ENCODE data around the gene OVAAL. TPM values are rescaled to one million over a fixed set of nuclear protein-coding genes. Genes with fewer than 3 reads are reported as not detected.

Gene OVAAL
- total and polyA plus RNA-seq, 10 of the 15 experiments (the other 5 are each of a cell fraction or from before 2014, with no cell fraction given) = 0.04 to 0.33 (median 0.06) TPM; not detected in 7

GRCh38 chr1:180584869-180585268, 26.1 kb downstream of the OVAAL start (continued):
- TF ChIP-seq CTCF (IDR thresholded peaks at IDR 0.05 in 2 of 3, conservative IDR thresholded peaks at IDR 0.05 in 1 of 3; ENCODE audit: control insufficient read depth in 2 of 3, extremely low read depth in 1 of 3, insufficient read depth in 1 of 3, low read depth in 3 of 3, low read length in 3 of 3) (no peak), POU2F2 (IDR thresholded peaks at IDR 0.05; ENCODE audit: borderline replicate concordance, low read depth, low read length) (no peak), FOS (IDR thresholded peaks at IDR 0.05; ENCODE audit: borderline replicate concordance, extremely low read depth, insufficient read length) (no peak), CEBPZ (IDR thresholded peaks at IDR 0.05; ENCODE audit: low read depth, low read length) (no peak), SUPT20H (IDR thresholded peaks at IDR 0.05; ENCODE audit: borderline replicate concordance, control insufficient read depth, low read depth, low read length) (no peak), SIX5 (IDR thresholded peaks at IDR 0.05; ENCODE audit: low read depth, low read length, severe bottlenecking) (no peak), ATF2 (IDR thresholded peaks at IDR 0.05; ENCODE audit: low read length) (no peak), TCF3 (IDR thresholded peaks at IDR 0.05; ENCODE audit: borderline replicate concordance, insufficient read depth, low read depth, low read length) (no peak)
